ENCODE results near the gene GPR119. TPM values are rescaled to one million over a fixed set of nuclear protein-coding genes. Genes with fewer than 3 reads are reported as not detected.
"Not testable (repeated sequence)": the region's sequence is repeated elsewhere in the genome, so short reads cannot be mapped to it uniquely, and the experiment has no call there.

GPR119 gene
- total RNA-seq = not detected

- Histone ChIP-seq H3K36me3 (no peaks in the 10 kb centered on the region), H3K27me3 (peaks cover 0 to 3% (median 0%) of the 10 kb centered on the region in 4 donors), H3K27ac (replicated peaks in 1 of 4) (no peak within 1 kb of the TSS), H3K4me1 (no peaks in the 10 kb centered on the region), H3K9me3 (no peaks in the 10 kb centered on the region), H3K4me3 (no peak within 1 kb of the TSS)
- intact Hi-C loops (cut with DNase I) = no loop called here
- WGBS = 90% methylated on average over 2 of the region's 4 CpGs
- no peak for TF ChIP-seq POLR2AphosphoS5 (IDR thresholded peaks at IDR 0.05)
- no peak for TF ChIP-seq POLR2A (IDR thresholded peaks at IDR 0.05; ENCODE audit: low read depth)
- TF ChIP-seq CTCF (IDR thresholded peaks at IDR 0.05) = no peak
- TF ChIP-seq EP300 (IDR thresholded peaks at IDR 0.05) = no peak
- no peak for DNase-seq (ENCODE audit: extremely low spot score)
These were observed at the start of gene GPR119 for GRCh38 chrX:130385520-130385919. Gene GPR119 (minus strand): TSS chrX:130385674. CDS start chrX:130385447, 227 bp downstream.

- H3K27me3 ChIP-seq; intact Hi-C loops (cut with DNase I); DNase-seq (ENCODE audit: extremely low spot score); H3K36me3 ChIP-seq; H3K27ac ChIP-seq (replicated peaks in 1 of 4); H3K4me3 ChIP-seq; H3K9me3 ChIP-seq; H3K4me1 ChIP-seq: not testable (repeated sequence)
- WGBS = 57% methylated on average over 5 of the region's 5 CpGs
These were observed 43.8 kb upstream of the GPR119 start for GRCh38 chrX:130429236-130429635.

- Histone ChIP-seq H3K27ac (replicated peaks in 1 of 4) (no peak overlapping the region), H3K4me3 (no peak overlapping the region), H3K9me3 (no peaks in the 10 kb centered on the region), H3K36me3 (no peaks in the 10 kb centered on the region), H3K27me3 (no peaks in the 10 kb centered on the region), H3K4me1 (no peaks in the 10 kb centered on the region)
- 87% methylated on average over 6 of the region's 6 CpGs for WGBS
- no peak for DNase-seq (ENCODE audit: extremely low spot score)
- intact Hi-C loops (cut with DNase I) = no loop called here
- no peak for TF ChIP-seq POLR2AphosphoS5 (IDR thresholded peaks at IDR 0.05)
- TF ChIP-seq POLR2A (IDR thresholded peaks at IDR 0.05; ENCODE audit: low read depth) = no peak
- no peak for TF ChIP-seq EP300 (IDR thresholded peaks at IDR 0.05)
- no peak for TF ChIP-seq CTCF (IDR thresholded peaks at IDR 0.05)
These were observed 41.1 kb upstream of the GPR119 start for GRCh38 chrX:130426531-130426930.

GRCh38 chrX:130419263-130419662, 33.8 kb upstream of the GPR119 start:
- no peak overlapping the region for H3K4me3 ChIP-seq
- no peaks in the 10 kb centered on the region for H3K27me3 ChIP-seq
- 89% methylated on average over 2 of the region's 2 CpGs for WGBS
- H3K27ac ChIP-seq (replicated peaks in 1 of 4) = no peak overlapping the region
- no peaks in the 10 kb centered on the region for H3K9me3 ChIP-seq
- H3K36me3 ChIP-seq = peaks cover 0 to 7% (median 0%) of the 10 kb centered on the region in 4 donors
- intact Hi-C loops (cut with DNase I) = no loop called here
- no peak for DNase-seq (ENCODE audit: extremely low spot score)
- no peaks in the 10 kb centered on the region for H3K4me1 ChIP-seq
- TF ChIP-seq EP300 (IDR thresholded peaks at IDR 0.05) (no peak), POLR2A (IDR thresholded peaks at IDR 0.05; ENCODE audit: low read depth) (no peak), CTCF (IDR thresholded peaks at IDR 0.05) (no peak), POLR2AphosphoS5 (IDR thresholded peaks at IDR 0.05) (no peak)

GRCh38 chrX:130418740-130419139, 33.3 kb upstream of the GPR119 start:
- Histone ChIP-seq H3K9me3 (no peaks in the 10 kb centered on the region), H3K27ac (replicated peaks in 1 of 4) (no peak overlapping the region), H3K4me1 (no peaks in the 10 kb centered on the region), H3K4me3 (no peak overlapping the region), H3K27me3 (no peaks in the 10 kb centered on the region), H3K36me3 (peaks cover 0 to 7% (median 0%) of the 10 kb centered on the region in 4 donors)
- DNase-seq (ENCODE audit: extremely low spot score) = no peak
- intact Hi-C loops (cut with DNase I) = no loop called here
- TF ChIP-seq EP300 (IDR thresholded peaks at IDR 0.05) = no peak
- TF ChIP-seq CTCF (IDR thresholded peaks at IDR 0.05) = no peak
- TF ChIP-seq POLR2A (IDR thresholded peaks at IDR 0.05; ENCODE audit: low read depth) = no peak
- TF ChIP-seq POLR2AphosphoS5 (IDR thresholded peaks at IDR 0.05) = no peak
- WGBS = 83% methylated on average over 4 of the region's 4 CpGs

Measured in esophagus muscularis mucosa (tissue), 4 donors.